CD14-positive monocyte (primary cell): Measurements from ENCODE around the gene NEU1. TPM values are rescaled to one million over a fixed set of nuclear protein-coding genes. Genes with fewer than 3 reads are reported as not detected.
"Not testable (repeated sequence)": the region's sequence is repeated elsewhere in the genome, so short reads cannot be mapped to it uniquely, and the experiment has no call there.

Source experiments
- DNase-seq, 3 donors: peaks; one replicate each; pipeline ENCODE4 v3.0.0-alpha.2; 2011 to 2022
- H2AFZ ChIP-seq: 2 replicates; pipeline ENCODE4 v1.6.0; 2012; ENCODE audit warnings: mild to moderate bottlenecking, low read depth, low read length, inconsistent platforms; ENCODE audit not compliant: insufficient read depth, poor library complexity, severe bottlenecking
- H3K27ac ChIP-seq, 2 donors: 1 replicate in 1 of 2; 2 replicates in 1 of 2; pipeline ENCODE4 v1.5.1; 2012 to 2013; ENCODE audit warnings: low read length in 2 of 2, control low read depth in 1 of 2, inconsistent platforms in 1 of 2, low read depth in 1 of 2, mild to moderate bottlenecking in 1 of 2
- H3K27me3 ChIP-seq, 2 donors: one replicate each; pipeline versions ENCODE4 v1.6.0 to v1.6.1; 2011 to 2013; ENCODE audit warnings: low read length in 2 of 2; ENCODE audit not compliant: control insufficient read depth in 2 of 2, insufficient read depth in 2 of 2
- H3K36me3 ChIP-seq, 2 donors: replicated peaks in 1 of 2; 1 replicate in 1 of 2; 2 replicates in 1 of 2; pipeline versions ENCODE4 v1.5.1 to v1.6.1; 2012 to 2013; ENCODE audit warnings: low read length in 2 of 2, control low read depth in 1 of 2, inconsistent platforms in 1 of 2, mild to moderate bottlenecking in 1 of 2; ENCODE audit not compliant: insufficient read depth in 2 of 2, control insufficient read depth in 1 of 2
- H3K4me1 ChIP-seq, 2 donors: 1 replicate in 1 of 2; 2 replicates in 1 of 2; pipeline versions ENCODE4 v1.5.1 to v1.6.1; 2012 to 2013; ENCODE audit warnings: low read length in 2 of 2, control low read depth in 1 of 2, inconsistent platforms in 1 of 2, mild to moderate bottlenecking in 1 of 2, moderate library complexity in 1 of 2; ENCODE audit not compliant: insufficient read depth in 2 of 2, control insufficient read depth in 1 of 2
- H3K4me2 ChIP-seq: replicated peaks from 2 replicates; pipeline ENCODE3; 2012; ENCODE audit warnings: low read length, moderate library complexity, mild to moderate bottlenecking; ENCODE audit not compliant: poor library complexity, severe bottlenecking; ENCODE audit errors: extremely low read depth
- H3K4me3 ChIP-seq, 3 experiments: fragments of 200-600 bp in 1 of 3; sonication (generic) in 1 of 3; replicated peaks in 1 of 3; 1 replicate in 2 of 3; 2 replicates in 1 of 3; pipeline ENCODE4 v1.5.1; 2011 to 2013; ENCODE audit warnings: low read length in 3 of 3, mild to moderate bottlenecking in 3 of 3, control low read depth in 2 of 3, low read depth in 2 of 3, inconsistent platforms in 1 of 3, moderate library complexity in 1 of 3
- H3K79me2 ChIP-seq: 2 replicates; pipeline ENCODE4 v1.6.0; 2012; ENCODE audit warnings: mild to moderate bottlenecking, control low read depth, inconsistent platforms, low read length, moderate library complexity; ENCODE audit not compliant: insufficient read depth
- H3K9ac ChIP-seq: 2 replicates; pipeline ENCODE4 v1.6.0; 2017; ENCODE audit warnings: low read length, mild to moderate bottlenecking; ENCODE audit not compliant: insufficient read depth, poor library complexity, severe bottlenecking
- H3K9me3 ChIP-seq, 2 donors: replicated peaks in 1 of 2; 1 replicate in 1 of 2; 2 replicates in 1 of 2; pipeline versions ENCODE4 v1.5.1 to v1.6.1; 2012 to 2013; ENCODE audit warnings: low read length in 2 of 2, control low read depth in 1 of 2; ENCODE audit not compliant: control insufficient read depth in 1 of 2, insufficient read depth in 1 of 2
- H4K20me1 ChIP-seq: 2 replicates; pipeline ENCODE4 v1.6.0; 2012; ENCODE audit warnings: mild to moderate bottlenecking, low read length, control low read depth, moderate library complexity; ENCODE audit not compliant: insufficient read depth
- H3K27ac Mint-ChIP-seq, 7 donors: one replicate each; pipeline ENCODE4 v1.8.0; 2020; ENCODE audit warnings: mild to moderate bottlenecking in 7 of 7, mixed read lengths in 7 of 7, moderate library complexity in 6 of 7, inconsistent platforms in 2 of 7
- H3K27me3 Mint-ChIP-seq, 3 donors: one replicate each; pipeline ENCODE4 v1.8.0; 2021 to 2022; ENCODE audit warnings: low read depth in 3 of 3, mild to moderate bottlenecking in 3 of 3, mixed read lengths in 3 of 3, moderate library complexity in 3 of 3, inconsistent platforms in 1 of 3
- H3K36me3 Mint-ChIP-seq, 2 donors: one replicate each; pipeline ENCODE4 v1.8.0; 2020; ENCODE audit warnings: mixed read lengths in 2 of 2, inconsistent platforms in 1 of 2, mild to moderate bottlenecking in 1 of 2
- H3K4me1 Mint-ChIP-seq: one replicate; pipeline ENCODE4 v1.8.0; 2020; ENCODE audit warnings: mild to moderate bottlenecking, mixed read lengths
- H3K4me3 Mint-ChIP-seq, 2 donors: one replicate each; pipeline ENCODE4 v1.8.0; 2020; ENCODE audit warnings: mild to moderate bottlenecking in 2 of 2, mixed read lengths in 2 of 2, moderate library complexity in 1 of 2
- H3K9me3 Mint-ChIP-seq, 7 donors: one replicate each; pipeline ENCODE4 v1.8.0; 2020 to 2022; ENCODE audit warnings: mixed read lengths in 7 of 7, mild to moderate bottlenecking in 6 of 7, moderate library complexity in 6 of 7, inconsistent platforms in 2 of 7
- whole genome bisulfite sequencing: methylation state at CpG from one replicate; pipeline ENCODE4 v1.1.5; 2013; ENCODE audit warnings: missing lambda C conversion rate; ENCODE audit not compliant: insufficient coverage; 5-methylcytosine and 5-hydroxymethylcytosine counted together
- intact Hi-C, 2 donors: fragments of 100-400 bp; cut with micrococcal nuclease; formaldehyde crosslinking; loops; one replicate each; pipeline versions ENCODE4 v1.15.0 to v1.15.1; 2023
- polyA plus RNA-seq, 3 donors: library from polyadenylated mRNA; depleted of rRNA in 1 of 3; unstranded in 2 of 3; stranded (reverse) in 1 of 3; fragments of 300-500 nt in 2 of 3; fragments of >200 nt in 1 of 3; fragmentation: Illumina TruSeq in 2 of 3; gene quantifications; 1 replicate in 2 of 3; 2 replicates in 1 of 3; pipeline ENCODE4 v1.2.3, GENCODE V29; 2012 to 2021
- TF ChIP-seq, protein P1 (sequence below): fragments of 200-600 bp; IDR thresholded peaks from one replicate; pipeline ENCODE4 v1.8.0; 2022; ENCODE audit warnings: antibody characterized with exemption, mild to moderate bottlenecking

The NEU1 gene
- polyA plus RNA-seq, 3 donors: 70.2 to 89.5 (median 81.8) TPM

- peaks cover 31% of the 10 kb centered on the region for H3K4me1 Mint-ChIP-seq
- Histone ChIP-seq H4K20me1 (peaks cover 51% of the 10 kb centered on the region), H3K9me3 (no peaks in the 10 kb centered on the region), H3K4me2 (no peak overlapping the region), H3K36me3 (peaks cover 38 to 47% of the 10 kb centered on the region in 2 donors), H3K4me3 (no peak overlapping the region), H3K27ac (no peak overlapping the region), H2AFZ (no peak overlapping the region), H3K79me2 (peaks cover 47% of the 10 kb centered on the region), H3K4me1 (peaks cover 30 to 40% of the 10 kb centered on the region in 2 donors), H3K27me3 (no peaks in the 10 kb centered on the region), H3K9ac (no peak overlapping the region)
- H3K4me3 Mint-ChIP-seq: no peak overlapping the region
- no peaks in the 10 kb centered on the region for H3K9me3 Mint-ChIP-seq
- intact Hi-C loops: loop anchor here (10.0 kb wide), 2 partner anchors 114 to 294 kb away; partner anchors contain the start of genes ATP6V1G2 (in 1 of the 2), DDAH2 (in 1 of the 2), DDX39B (in 1 of the 2) and LY6G6C (in 1 of the 2)
- H3K27me3 Mint-ChIP-seq: no peaks in the 10 kb centered on the region
- peaks cover 36 to 62% of the 10 kb centered on the region in 2 donors for H3K36me3 Mint-ChIP-seq
- WGBS: 100% methylated on average over 2 of the region's 3 CpGs
- no peak for DNase-seq
- peak overlapping the region in 1 of 7 donors; percentile 8 for H3K27ac Mint-ChIP-seq
- TF ChIP-seq, protein P1, sequence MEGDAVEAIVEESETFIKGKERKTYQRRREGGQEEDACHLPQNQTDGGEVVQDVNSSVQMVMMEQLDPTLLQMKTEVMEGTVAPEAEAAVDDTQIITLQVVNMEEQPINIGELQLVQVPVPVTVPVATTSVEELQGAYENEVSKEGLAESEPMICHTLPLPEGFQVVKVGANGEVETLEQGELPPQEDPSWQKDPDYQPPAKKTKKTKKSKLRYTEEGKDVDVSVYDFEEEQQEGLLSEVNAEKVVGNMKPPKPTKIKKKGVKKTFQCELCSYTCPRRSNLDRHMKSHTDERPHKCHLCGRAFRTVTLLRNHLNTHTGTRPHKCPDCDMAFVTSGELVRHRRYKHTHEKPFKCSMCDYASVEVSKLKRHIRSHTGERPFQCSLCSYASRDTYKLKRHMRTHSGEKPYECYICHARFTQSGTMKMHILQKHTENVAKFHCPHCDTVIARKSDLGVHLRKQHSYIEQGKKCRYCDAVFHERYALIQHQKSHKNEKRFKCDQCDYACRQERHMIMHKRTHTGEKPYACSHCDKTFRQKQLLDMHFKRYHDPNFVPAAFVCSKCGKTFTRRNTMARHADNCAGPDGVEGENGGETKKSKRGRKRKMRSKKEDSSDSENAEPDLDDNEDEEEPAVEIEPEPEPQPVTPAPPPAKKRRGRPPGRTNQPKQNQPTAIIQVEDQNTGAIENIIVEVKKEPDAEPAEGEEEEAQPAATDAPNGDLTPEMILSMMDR: no peak
Measured at GRCh38 chr6:31838968-31839367, 23.7 kb downstream of the NEU1 start.

GRCh38 chr6:31838114-31838553 lies 24.5 kb downstream of the NEU1 start:
- Histone ChIP-seq H3K27ac (peak overlapping the region; percentile 13 to 92), H3K79me2 (peaks cover 56% of the 10 kb centered on the region), H3K4me1 (peaks cover 38 to 48% of the 10 kb centered on the region in 2 donors), H3K4me3 (peak overlapping the region in 1 of 3 experiments; percentile 89), H4K20me1 (peaks cover 51% of the 10 kb centered on the region), H3K36me3 (peaks cover 38 to 47% of the 10 kb centered on the region in 2 donors)
- not testable (repeated sequence) for DNase-seq, H3K4me2 ChIP-seq, H3K27me3 ChIP-seq, H3K9ac ChIP-seq, H2AFZ ChIP-seq, H3K9me3 Mint-ChIP-seq, H3K27me3 Mint-ChIP-seq, H3K9me3 ChIP-seq, H3K4me3 Mint-ChIP-seq
- WGBS: 95% methylated on average over 5 of the region's 9 CpGs
- Mint-ChIP-seq H3K36me3 (peaks cover 36 to 62% of the 10 kb centered on the region in 2 donors), H3K27ac (peak overlapping the region; percentile 19 to 100 (median 68)), H3K4me1 (peaks cover 33% of the 10 kb centered on the region)
- intact Hi-C loops: loop anchor here (10.0 kb wide), 2 partner anchors 113 to 293 kb away; partner anchors contain the start of genes ATP6V1G2 (in 1 of the 2), DDAH2 (in 1 of the 2), DDX39B (in 1 of the 2) and LY6G6C (in 1 of the 2)
